Measurements from ENCODE around the gene FBLN1. TPM values are rescaled to one million over a fixed set of nuclear protein-coding genes. Genes with fewer than 3 reads are reported as not detected.

The FBLN1 gene
- total RNA-seq, 2 donors from 2014 or later: 92.8 to 354 TPM

DNA sequence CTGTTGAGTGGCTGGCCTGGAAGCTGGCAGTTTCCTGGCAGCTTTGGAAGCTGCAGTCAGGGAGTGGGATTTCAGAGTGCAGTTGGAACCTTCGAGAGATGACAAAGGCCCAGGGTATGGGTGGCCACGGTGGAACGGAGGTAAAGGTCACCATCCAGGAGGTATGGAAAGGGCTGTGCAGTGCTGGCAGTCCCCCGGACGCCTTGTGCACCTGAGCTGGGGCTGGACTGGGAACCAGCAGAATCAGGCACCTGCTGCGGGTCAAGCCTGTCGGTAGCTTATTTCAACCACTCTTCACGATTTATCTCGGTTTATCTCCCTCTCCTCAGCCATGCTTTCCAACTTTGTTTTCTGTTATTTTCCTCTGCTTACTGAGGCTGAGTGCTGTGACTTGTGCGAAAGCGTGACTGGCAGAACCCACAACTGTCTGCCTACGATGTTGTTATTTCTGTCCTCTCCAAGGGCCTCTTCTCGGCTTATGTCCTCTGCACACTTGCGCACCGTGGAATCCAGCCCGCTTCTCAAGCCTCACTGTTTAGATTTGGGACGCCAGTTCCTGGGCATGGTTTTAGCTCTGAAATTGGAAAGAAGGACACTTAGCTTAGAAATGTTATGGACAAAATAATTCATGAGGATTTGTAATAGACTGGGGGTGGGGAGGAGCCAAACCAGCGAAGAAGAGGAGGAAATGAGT is 145.0 kb downstream of the FBLN1 start:
- H3K27ac ChIP-seq: no peak overlapping the region
- DNase-seq (ENCODE audit: low spot score): no peak
- H3K36me3 ChIP-seq: no peaks in the 10 kb centered on the region
- H3K9me3 ChIP-seq: no peaks in the 10 kb centered on the region
- peaks cover 0 to 8% of the 10 kb centered on the region in 2 donors for H3K4me1 ChIP-seq
- no peak overlapping the region for H3K4me3 ChIP-seq
- TF ChIP-seq, protein P1, sequence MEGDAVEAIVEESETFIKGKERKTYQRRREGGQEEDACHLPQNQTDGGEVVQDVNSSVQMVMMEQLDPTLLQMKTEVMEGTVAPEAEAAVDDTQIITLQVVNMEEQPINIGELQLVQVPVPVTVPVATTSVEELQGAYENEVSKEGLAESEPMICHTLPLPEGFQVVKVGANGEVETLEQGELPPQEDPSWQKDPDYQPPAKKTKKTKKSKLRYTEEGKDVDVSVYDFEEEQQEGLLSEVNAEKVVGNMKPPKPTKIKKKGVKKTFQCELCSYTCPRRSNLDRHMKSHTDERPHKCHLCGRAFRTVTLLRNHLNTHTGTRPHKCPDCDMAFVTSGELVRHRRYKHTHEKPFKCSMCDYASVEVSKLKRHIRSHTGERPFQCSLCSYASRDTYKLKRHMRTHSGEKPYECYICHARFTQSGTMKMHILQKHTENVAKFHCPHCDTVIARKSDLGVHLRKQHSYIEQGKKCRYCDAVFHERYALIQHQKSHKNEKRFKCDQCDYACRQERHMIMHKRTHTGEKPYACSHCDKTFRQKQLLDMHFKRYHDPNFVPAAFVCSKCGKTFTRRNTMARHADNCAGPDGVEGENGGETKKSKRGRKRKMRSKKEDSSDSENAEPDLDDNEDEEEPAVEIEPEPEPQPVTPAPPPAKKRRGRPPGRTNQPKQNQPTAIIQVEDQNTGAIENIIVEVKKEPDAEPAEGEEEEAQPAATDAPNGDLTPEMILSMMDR (IDR thresholded peaks at IDR 0.05): no peak
- no peaks in the 10 kb centered on the region for H3K27me3 ChIP-seq

GRCh38 chr22:45648301-45649117 is 145.8 kb downstream of the FBLN1 start:
- no peaks in the 10 kb centered on the region for H3K27me3 ChIP-seq
- H3K4me1 ChIP-seq: peaks cover 0 to 8% of the 10 kb centered on the region in 2 donors
- H3K27ac ChIP-seq: no peak overlapping the region
- TF ChIP-seq, protein P1 (IDR thresholded peaks at IDR 0.05): no peak
- no peaks in the 10 kb centered on the region for H3K9me3 ChIP-seq
- H3K4me3 ChIP-seq: no peak overlapping the region
- H3K36me3 ChIP-seq: no peaks in the 10 kb centered on the region
- DNase-seq (ENCODE audit: low spot score): no peak

DNA sequence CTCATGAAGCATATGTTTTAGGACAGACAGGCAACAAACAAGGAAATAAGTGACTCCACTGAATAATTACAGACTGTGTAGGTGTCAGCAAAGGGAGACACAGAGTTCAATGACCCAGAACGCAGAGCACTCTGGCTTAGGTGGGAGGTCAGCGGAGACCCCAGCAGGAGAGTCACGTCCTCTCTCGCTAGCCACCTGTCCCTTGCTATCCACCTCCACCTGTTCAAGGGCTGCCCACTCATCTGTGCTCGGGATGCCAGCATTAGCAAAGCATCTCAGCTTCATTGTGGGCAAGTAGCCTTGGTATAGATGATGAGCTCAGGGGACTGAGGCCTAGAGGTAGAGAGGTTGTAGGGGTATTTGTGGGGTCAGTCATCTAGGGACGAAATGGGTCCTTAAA is 147.1 kb downstream of the FBLN1 start:
- peaks cover 0 to 8% of the 10 kb centered on the region in 2 donors for H3K4me1 ChIP-seq
- H3K4me3 ChIP-seq: no peak overlapping the region
- H3K27me3 ChIP-seq: no peaks in the 10 kb centered on the region
- no peaks in the 10 kb centered on the region for H3K9me3 ChIP-seq
- no peak overlapping the region for H3K27ac ChIP-seq
- TF ChIP-seq, protein P1 (IDR thresholded peaks at IDR 0.05): no peak
- no peaks in the 10 kb centered on the region for H3K36me3 ChIP-seq
- no peak for DNase-seq (ENCODE audit: low spot score)

DNA sequence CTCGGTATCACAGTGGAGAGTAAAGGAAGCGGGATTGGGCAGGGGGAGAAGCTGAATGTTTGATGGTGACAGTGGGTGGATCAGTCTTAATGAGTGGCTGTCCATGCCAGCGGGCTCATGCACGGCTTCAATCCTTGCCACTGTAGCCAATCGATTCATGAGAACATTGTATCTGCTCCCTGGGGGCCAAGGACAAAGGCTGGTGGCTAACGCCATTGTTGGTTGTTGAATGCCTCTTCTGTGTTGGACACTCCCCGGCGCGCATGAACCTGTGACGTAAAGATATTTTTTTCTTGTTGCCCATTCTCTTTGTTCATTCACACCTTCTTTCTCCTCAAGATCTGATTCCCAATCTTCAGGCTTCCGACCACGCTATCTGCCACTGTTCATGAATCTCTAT is 148.0 kb downstream of the FBLN1 start:
- DNase-seq (ENCODE audit: low spot score): no peak
- H3K36me3 ChIP-seq: no peaks in the 10 kb centered on the region
- H3K27ac ChIP-seq: no peak overlapping the region
- H3K4me1 ChIP-seq: peaks cover 0 to 2% of the 10 kb centered on the region in 2 donors
- TF ChIP-seq, protein P1 (IDR thresholded peaks at IDR 0.05): no peak
- H3K27me3 ChIP-seq: no peaks in the 10 kb centered on the region
- no peaks in the 10 kb centered on the region for H3K9me3 ChIP-seq
- no peak overlapping the region for H3K4me3 ChIP-seq

Other genes starting within 250 kb of the FBLN1 start
- not detected for gene UPK3A, start 217.9 kb upstream of the FBLN1 start, total RNA-seq
- gene FAM118A, start 192.9 kb upstream of the FBLN1 start, total RNA-seq: 10 to 100 TPM; 11.6 to 12.4 TPM
- gene SMC1B, start 89.3 kb upstream of the FBLN1 start, total RNA-seq: not detected
- gene RIBC2, start 89.2 kb upstream of the FBLN1 start, total RNA-seq: not detected
- 10 to 100 TPM; 85.3 to 88.5 TPM for gene ATXN10, start 169.0 kb downstream of the FBLN1 start, total RNA-seq

Data from right atrium auricular region (tissue), 2 donors.